ENCODE results near the gene C11orf16.

C11orf16 gene

GRCh38 chr11:8959546-8960166, 26.9 kb upstream of the C11orf16 start:
- no peaks in the 10 kb centered on the region for H3K9me3 ChIP-seq (ENCODE audit: severe bottlenecking)
- H3K27me3 ChIP-seq (ENCODE audit: insufficient read depth, low read depth, severe bottlenecking): no peaks in the 10 kb centered on the region
- peak; percentile 31 for DNase-seq
- no peak overlapping the region for H3K4me3 ChIP-seq (ENCODE audit: low read depth, low read length)
- peaks cover 7% of the 10 kb centered on the region for H3K36me3 ChIP-seq
- TF ChIP-seq CTCF (IDR thresholded peaks at IDR 0.05; ENCODE audit: low read depth, low read length): peak; percentile 71
- no peak overlapping the region for H3K27ac ChIP-seq

GRCh38 chr11:8956860-8957259, 24.1 kb upstream of the C11orf16 start:
- no peaks in the 10 kb centered on the region for H3K9me3 ChIP-seq (ENCODE audit: severe bottlenecking)
- H3K27me3 ChIP-seq (ENCODE audit: insufficient read depth, low read depth, severe bottlenecking): no peaks in the 10 kb centered on the region
- DNase-seq: no peak
- no peak overlapping the region for H3K27ac ChIP-seq
- peaks cover 15% of the 10 kb centered on the region for H3K36me3 ChIP-seq
- H3K4me3 ChIP-seq (ENCODE audit: low read depth, low read length): no peak overlapping the region
- TF ChIP-seq CTCF (IDR thresholded peaks at IDR 0.05; ENCODE audit: low read depth, low read length): no peak

GRCh38 chr11:8948886-8949285, 16.1 kb upstream of the C11orf16 start:
- Histone ChIP-seq H3K27me3 (ENCODE audit: insufficient read depth, low read depth, severe bottlenecking) (no peaks in the 10 kb centered on the region), H3K4me3 (ENCODE audit: low read depth, low read length) (no peak overlapping the region), H3K9me3 (ENCODE audit: severe bottlenecking) (no peaks in the 10 kb centered on the region), H3K36me3 (peaks cover 25% of the 10 kb centered on the region), H3K27ac (no peak overlapping the region)
- no peak for DNase-seq
- no peak for TF ChIP-seq CTCF (IDR thresholded peaks at IDR 0.05; ENCODE audit: low read depth, low read length)

- TF ChIP-seq CTCF (IDR thresholded peaks at IDR 0.05; ENCODE audit: low read depth, low read length): no peak
- no peak for DNase-seq
- Histone ChIP-seq H3K9me3 (ENCODE audit: severe bottlenecking) (no peaks in the 10 kb centered on the region), H3K27ac (no peak overlapping the region), H3K4me3 (ENCODE audit: low read depth, low read length) (no peak overlapping the region), H3K36me3 (peaks cover 16% of the 10 kb centered on the region), H3K27me3 (ENCODE audit: insufficient read depth, low read depth, severe bottlenecking) (no peaks in the 10 kb centered on the region)
Observed at GRCh38 chr11:8947230-8947943, 14.6 kb upstream of the C11orf16 start.

GRCh38 chr11:8942518-8943066, 9.8 kb upstream of the C11orf16 start, which contains the start of gene ASCL3:
Gene ASCL3 (minus strand): TSS chr11:8943016. CDS start chr11:8938161, 4,855 bp downstream.
- H3K36me3 ChIP-seq: peaks cover 5% of the 10 kb centered on the region
- no peak for TF ChIP-seq CTCF (IDR thresholded peaks at IDR 0.05; ENCODE audit: low read depth, low read length)
- no peak within 1 kb of the TSS for H3K27ac ChIP-seq
- no peaks in the 10 kb centered on the region for H3K9me3 ChIP-seq (ENCODE audit: severe bottlenecking)
- H3K27me3 ChIP-seq (ENCODE audit: insufficient read depth, low read depth, severe bottlenecking): no peaks in the 10 kb centered on the region
- no peak within 1 kb of the TSS for H3K4me3 ChIP-seq (ENCODE audit: low read depth, low read length)
- DNase-seq: no peak

Measured in WERI-Rb-1 (cell line).